ENCODE data around the gene OSBPL5. TPM values are rescaled to one million over a fixed set of nuclear protein-coding genes. Genes with fewer than 3 reads are reported as not detected.

The OSBPL5 gene
- total RNA-seq, 1 donor from 2014 or later, result 6.2 TPM

GRCh38 chr11:3134218-3134621 lies 30.9 kb downstream of the OSBPL5 start:
- peaks cover 2% of the 10 kb centered on the region for H3K36me3 Mint-ChIP-seq
- H3K4me1 Mint-ChIP-seq, result peaks cover 19% of the 10 kb centered on the region
- DNase-seq (ENCODE audit: low spot score), result no peak
- Histone ChIP-seq H3K4me2 (no peak overlapping the region), H3F3A (ENCODE audit: low read depth) (peaks cover 8% of the 10 kb centered on the region), H3K9ac (no peak overlapping the region), H3K27me3 (no peaks in the 10 kb centered on the region), H3K27ac (no peak overlapping the region), H4K20me1 (ENCODE audit: low read depth) (peaks cover 53% of the 10 kb centered on the region), H2AFZ (replicated peaks) (no peak overlapping the region), H3K36me3 (no peaks in the 10 kb centered on the region), H3K4me3 (no peak overlapping the region), H3K79me2 (ENCODE audit: low read depth) (no peaks in the 10 kb centered on the region), H3K4me1 (peaks cover 26% of the 10 kb centered on the region), H3K9me3 (ENCODE audit: low read depth) (no peaks in the 10 kb centered on the region)
- no peak overlapping the region for H3K4me3 Mint-ChIP-seq
- H3K27ac Mint-ChIP-seq, result no peak overlapping the region
- peaks cover 3% of the 10 kb centered on the region for H3K27me3 Mint-ChIP-seq (ENCODE audit: insufficient read depth, low read depth)
- no peak for TF ChIP-seq CTCF (IDR thresholded peaks at IDR 0.05)
- TF ChIP-seq EZH2 (IDR thresholded peaks at IDR 0.05), result no peak
- TF ChIP-seq EZH2phosphoT487 (IDR thresholded peaks at IDR 0.05), result no peak
- H3K9me3 Mint-ChIP-seq, result no peaks in the 10 kb centered on the region

- Mint-ChIP-seq H3K36me3 (peaks cover 2% of the 10 kb centered on the region), H3K4me3 (no peak overlapping the region), H3K4me1 (peaks cover 17% of the 10 kb centered on the region), H3K27ac (peak overlapping the region; percentile 79), H3K27me3 (ENCODE audit: insufficient read depth, low read depth) (peaks cover 3% of the 10 kb centered on the region), H3K9me3 (no peaks in the 10 kb centered on the region)
- TF ChIP-seq EZH2 (IDR thresholded peaks at IDR 0.05), result no peak
- no peak for TF ChIP-seq CTCF (IDR thresholded peaks at IDR 0.05)
- no peak for TF ChIP-seq EZH2phosphoT487 (IDR thresholded peaks at IDR 0.05)
- Histone ChIP-seq H3K79me2 (ENCODE audit: low read depth) (no peaks in the 10 kb centered on the region), H3K4me3 (no peak overlapping the region), H3K36me3 (no peaks in the 10 kb centered on the region), H2AFZ (replicated peaks) (no peak overlapping the region), H4K20me1 (ENCODE audit: low read depth) (peaks cover 46% of the 10 kb centered on the region), H3F3A (ENCODE audit: low read depth) (peaks cover 8% of the 10 kb centered on the region), H3K9me3 (ENCODE audit: low read depth) (no peaks in the 10 kb centered on the region), H3K27ac (no peak overlapping the region), H3K4me1 (peaks cover 25% of the 10 kb centered on the region), H3K9ac (no peak overlapping the region), H3K4me2 (no peak overlapping the region), H3K27me3 (no peaks in the 10 kb centered on the region)
- no peak for DNase-seq (ENCODE audit: low spot score)
Observed at GRCh38 chr11:3133261-3134217, 31.6 kb downstream of the OSBPL5 start.

GRCh38 chr11:3132831-3133260 lies 32.3 kb downstream of the OSBPL5 start:
- Histone ChIP-seq H3K27me3 (no peaks in the 10 kb centered on the region), H3K4me1 (peaks cover 21% of the 10 kb centered on the region), H3K79me2 (ENCODE audit: low read depth) (no peaks in the 10 kb centered on the region), H3K36me3 (no peaks in the 10 kb centered on the region), H2AFZ (replicated peaks) (no peak overlapping the region), H3K9ac (no peak overlapping the region), H3K4me2 (no peak overlapping the region), H3K27ac (no peak overlapping the region), H3K9me3 (ENCODE audit: low read depth) (no peaks in the 10 kb centered on the region), H4K20me1 (ENCODE audit: low read depth) (peaks cover 39% of the 10 kb centered on the region), H3K4me3 (no peak overlapping the region), H3F3A (ENCODE audit: low read depth) (peaks cover 8% of the 10 kb centered on the region)
- no peak for DNase-seq (ENCODE audit: low spot score)
- Mint-ChIP-seq H3K4me3 (no peak overlapping the region), H3K27ac (no peak overlapping the region), H3K9me3 (no peaks in the 10 kb centered on the region), H3K27me3 (ENCODE audit: insufficient read depth, low read depth) (peaks cover 3% of the 10 kb centered on the region), H3K36me3 (peaks cover 2% of the 10 kb centered on the region), H3K4me1 (peaks cover 17% of the 10 kb centered on the region)
- TF ChIP-seq EZH2phosphoT487 (IDR thresholded peaks at IDR 0.05), result no peak
- no peak for TF ChIP-seq EZH2 (IDR thresholded peaks at IDR 0.05)
- no peak for TF ChIP-seq CTCF (IDR thresholded peaks at IDR 0.05)
